ENCODE measurements around the gene METAP2. TPM values are rescaled to one million over a fixed set of nuclear protein-coding genes. Genes with fewer than 3 reads are reported as not detected.

The METAP2 gene
- total RNA-seq, 1 experiment from 2014 or later: 122 TPM

Other genes with a start within 250 kb of the METAP2 start
- 0.04 TPM in 1 of 2 replicates, not detected in the other for gene USP44, start 77.3 kb downstream of the METAP2 start, total RNA-seq (2014; rRNA removed; shearing (Covaris generic))

All from SJCRH30 (cell line).